ENCODE measurements around the gene KLHL26. TPM values are rescaled to one million over a fixed set of nuclear protein-coding genes. Genes with fewer than 3 reads are reported as not detected.

Gene KLHL26
- total RNA-seq, 4 donors from 2014 or later, result 1.6 to 6.6 (median 3.4) TPM

- H3K9me3 ChIP-seq, result no peaks in the 10 kb centered on the region
- peak overlapping the region in 3 of 4 donors; percentile 36 to 70 (median 49) for H3K27ac ChIP-seq
- TF ChIP-seq POLR2A (IDR thresholded peaks at IDR 0.05) (no peak), CTCF (IDR thresholded peaks at IDR 0.05) (no peak)
- no peak for DNase-seq
- H3K27me3 ChIP-seq, result no peaks in the 10 kb centered on the region
- no peak overlapping the region for H3K4me3 ChIP-seq
- intact Hi-C loops (cut with DNase I), result loop anchor here (10.0 kb wide), 1 partner anchor 77 kb away; no protein-coding TSS in a partner anchor
- H3K4me1 ChIP-seq, result peaks cover 5 to 40% (median 13%) of the 10 kb centered on the region in 3 donors
- WGBS, 2 donors, result 100% methylated on average over 2 of the region's 24 CpGs; no CpG with 5 or more reads in 1 of the 2 donors
- peaks cover 8 to 34% (median 18%) of the 10 kb centered on the region in 3 donors for H3K36me3 ChIP-seq
Measured at GRCh38 chr19:18672044-18672451, 35.2 kb downstream of the KLHL26 start.

GRCh38 chr19:18672606-18673337 is 35.9 kb downstream of the KLHL26 start:
- Histone ChIP-seq H3K4me3 (no peak overlapping the region), H3K9me3 (no peaks in the 10 kb centered on the region), H3K4me1 (peaks cover 5 to 47% (median 18%) of the 10 kb centered on the region in 3 donors), H3K27ac (peak overlapping the region in 3 of 4 donors; percentile 36 to 70 (median 49)), H3K36me3 (peaks cover 8 to 27% (median 18%) of the 10 kb centered on the region in 3 donors), H3K27me3 (no peaks in the 10 kb centered on the region)
- 58 to 60% methylated on average over 4 to 5 of the region's 13 CpGs for WGBS, 2 donors
- no peak for DNase-seq
- TF ChIP-seq POLR2A (IDR thresholded peaks at IDR 0.05), result no peak
- no peak for TF ChIP-seq CTCF (IDR thresholded peaks at IDR 0.05)
- intact Hi-C loops (cut with DNase I), result loop anchor here (10.0 kb wide), 1 partner anchor 78 kb away; no protein-coding TSS in a partner anchor

DNA sequence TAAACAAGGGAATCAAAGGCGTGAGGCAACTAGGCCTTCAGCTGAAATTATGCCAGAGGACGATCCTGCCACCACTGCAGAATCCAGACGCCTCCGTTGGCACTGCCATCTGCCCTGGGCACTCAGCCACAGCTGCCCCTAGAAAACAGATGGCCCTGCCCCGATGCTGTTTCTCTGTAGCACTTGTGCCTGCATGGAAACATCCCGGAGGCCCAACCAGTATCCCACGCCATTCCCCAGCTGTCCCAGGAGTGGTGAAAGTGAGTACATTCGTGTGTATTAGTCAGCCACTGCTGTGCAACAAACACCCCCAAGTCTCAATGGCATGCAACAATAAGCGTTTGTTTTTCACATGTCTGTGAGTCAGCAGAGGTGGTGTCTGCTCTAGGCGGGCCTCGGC is 37.8 kb downstream of the KLHL26 start:
- H3K27ac ChIP-seq, result no peak overlapping the region
- TF ChIP-seq POLR2A (IDR thresholded peaks at IDR 0.05) (no peak), CTCF (IDR thresholded peaks at IDR 0.05) (no peak)
- H3K9me3 ChIP-seq, result no peaks in the 10 kb centered on the region
- H3K4me1 ChIP-seq, result peaks cover 5 to 62% (median 28%) of the 10 kb centered on the region in 3 donors
- no peaks in the 10 kb centered on the region for H3K27me3 ChIP-seq
- WGBS, 2 donors, result 54 to 70% methylated on average over 7 to 9 of the region's 11 CpGs
- peaks cover 0 to 8% (median 1%) of the 10 kb centered on the region in 3 donors for H3K36me3 ChIP-seq
- no peak overlapping the region for H3K4me3 ChIP-seq
- DNase-seq, result no peak
- intact Hi-C loops (cut with DNase I), result loop anchor here (10.0 kb wide), 1 partner anchor 80 kb away; no protein-coding TSS in a partner anchor

- 56 to 58% methylated on average over 4 to 5 of the region's 5 CpGs for WGBS, 2 donors
- peaks cover 5 to 52% (median 28%) of the 10 kb centered on the region in 3 donors for H3K4me1 ChIP-seq
Measured at GRCh38 chr19:18675779-18676178, 39.0 kb downstream of the KLHL26 start.

More at GRCh38 chr19:18675779-18676178, 39.0 kb downstream of the KLHL26 start:
- intact Hi-C loops (cut with DNase I), result loop anchor here (10.0 kb wide), 1 partner anchor 81 kb away; no protein-coding TSS in a partner anchor
- Histone ChIP-seq H3K36me3 (peaks cover 0 to under 1% (median 0%) of the 10 kb centered on the region in 3 donors), H3K4me3 (no peak overlapping the region), H3K9me3 (no peaks in the 10 kb centered on the region), H3K27ac (no peak overlapping the region), H3K27me3 (no peaks in the 10 kb centered on the region)
- DNase-seq, result no peak
- TF ChIP-seq CTCF (IDR thresholded peaks at IDR 0.05) (peak in 2 of 6 experiments; percentile 12 to 44), POLR2A (IDR thresholded peaks at IDR 0.05) (no peak)
